Amniotic epithelial cell (primary cell): ENCODE data around the gene ASAP2.
A peak's percentile ranks its signal among the peaks of the same experiment; 100 is the strongest.

Source experiments
- DNase-seq: peaks from one replicate; pipeline ENCODE4 v3.0.0-alpha.2; 2010; ENCODE audit warnings: low read depth

ASAP2 gene

DNA sequence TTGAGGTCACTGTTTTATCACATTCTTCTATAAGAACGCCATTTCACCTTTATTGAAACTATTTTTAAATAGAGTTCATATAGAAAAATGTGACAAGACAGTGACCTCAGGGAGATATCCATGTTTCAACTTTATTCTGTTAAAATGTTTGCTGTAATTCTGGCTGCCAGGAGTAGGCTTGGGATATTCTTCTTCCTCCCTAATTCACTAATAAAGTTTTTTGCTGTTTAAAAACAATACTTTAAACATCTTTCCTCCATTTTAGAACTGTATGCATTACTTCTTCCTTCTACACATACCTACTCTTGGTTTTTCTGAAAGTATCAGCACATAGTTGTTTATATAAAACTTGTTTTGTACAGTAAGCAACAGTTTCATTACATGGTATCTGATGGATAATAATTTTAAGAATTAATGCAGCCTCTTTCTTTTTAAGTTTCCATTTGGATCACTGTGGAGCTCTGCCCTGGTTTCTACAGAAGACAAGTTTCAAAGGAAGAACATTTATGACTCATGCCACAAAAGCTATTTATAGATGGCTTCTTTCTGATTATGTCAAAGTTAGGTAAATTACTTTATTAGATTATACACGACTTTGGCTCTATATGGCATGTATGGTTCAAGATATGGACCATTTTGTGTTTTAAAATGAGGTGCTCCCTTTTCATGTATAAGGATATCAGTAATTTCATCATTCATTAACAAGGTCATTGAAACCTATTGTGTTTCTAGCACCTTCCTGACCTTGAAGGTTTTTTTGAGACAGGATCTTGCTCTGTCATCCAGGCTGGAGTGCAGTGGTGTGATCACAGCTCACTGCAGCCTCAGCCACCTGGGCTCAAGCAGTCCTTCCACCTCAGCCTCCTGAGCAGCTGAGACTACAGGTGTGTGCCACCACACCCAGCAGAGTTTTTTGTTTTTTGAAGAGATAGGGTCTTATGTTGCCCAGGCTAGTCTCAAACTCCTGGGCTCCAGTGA lies 224.0 kb downstream of the ASAP2 start:
- DNase-seq: no peak

DNA sequence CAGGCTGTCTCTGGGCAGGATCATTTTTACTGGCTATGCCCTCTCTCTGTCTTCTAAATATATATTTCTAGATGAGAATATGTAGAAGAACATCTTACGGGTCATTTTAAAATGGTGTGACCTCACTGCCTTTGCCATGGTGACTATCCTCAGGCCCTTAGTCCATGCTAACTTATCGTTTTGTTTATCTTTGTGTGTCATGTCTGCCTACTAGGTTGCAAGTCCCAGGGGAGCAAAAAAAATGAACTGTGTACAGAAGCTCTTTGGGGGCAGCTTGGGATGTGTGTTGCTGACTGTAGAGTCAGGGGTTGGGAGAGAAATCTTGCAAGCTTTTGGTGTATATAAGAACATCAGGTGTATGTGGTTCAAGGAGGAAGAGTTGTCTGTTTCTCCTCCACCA lies 227.9 kb downstream of the ASAP2 start:
- DNase-seq: no peak

DNA sequence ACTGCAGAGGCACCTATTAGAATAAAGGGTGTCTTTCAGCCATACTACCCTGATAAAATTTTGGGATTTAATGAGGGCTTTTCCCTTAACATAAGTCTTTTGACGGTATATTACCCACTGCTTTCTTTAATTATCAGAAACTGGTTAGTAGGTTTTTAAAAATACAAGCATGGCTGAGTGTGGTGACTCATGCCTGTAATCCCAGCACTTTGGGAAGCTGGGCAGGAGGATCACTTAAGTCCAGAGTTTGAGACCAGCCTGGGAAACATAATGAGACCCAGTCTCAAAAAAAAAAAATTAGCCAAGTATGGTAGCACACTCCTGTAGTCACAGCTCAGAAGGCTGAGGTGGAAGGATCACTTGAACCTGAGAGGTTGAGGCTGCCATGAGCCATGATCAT lies 232.9 kb downstream of the ASAP2 start:
- peak; percentile 16 for DNase-seq

DNA sequence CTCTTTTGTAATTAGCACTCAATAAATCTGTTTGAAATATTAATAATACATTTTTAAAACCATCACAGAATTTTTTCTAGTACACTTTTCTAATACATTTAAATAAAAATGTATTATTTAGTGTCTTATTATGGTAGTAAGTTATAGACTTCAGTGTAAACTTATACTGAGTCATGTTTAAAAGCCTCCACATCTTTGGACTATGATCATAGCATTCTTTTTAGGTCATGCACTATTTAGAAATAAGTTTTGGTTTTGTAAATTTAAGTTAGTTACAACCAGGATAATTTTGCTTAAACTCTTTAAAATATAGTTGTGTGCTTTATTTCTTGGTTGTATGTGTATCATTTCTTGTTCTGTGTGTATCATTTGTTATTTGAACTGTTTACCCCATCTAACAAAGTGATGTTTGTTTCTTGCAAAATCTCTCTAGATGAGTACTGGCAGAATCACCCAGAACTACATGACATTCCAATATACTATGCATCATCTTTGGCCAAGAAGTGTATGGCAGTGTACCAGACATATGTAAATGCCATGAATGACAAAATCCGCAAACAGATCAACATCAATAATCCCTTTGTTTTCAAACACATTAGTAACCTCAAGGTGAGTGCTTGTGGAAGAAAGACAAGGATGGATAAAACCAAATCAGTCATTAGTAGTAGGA lies 233.6 kb downstream of the ASAP2 start:
- DNase-seq: peak; percentile 72

DNA sequence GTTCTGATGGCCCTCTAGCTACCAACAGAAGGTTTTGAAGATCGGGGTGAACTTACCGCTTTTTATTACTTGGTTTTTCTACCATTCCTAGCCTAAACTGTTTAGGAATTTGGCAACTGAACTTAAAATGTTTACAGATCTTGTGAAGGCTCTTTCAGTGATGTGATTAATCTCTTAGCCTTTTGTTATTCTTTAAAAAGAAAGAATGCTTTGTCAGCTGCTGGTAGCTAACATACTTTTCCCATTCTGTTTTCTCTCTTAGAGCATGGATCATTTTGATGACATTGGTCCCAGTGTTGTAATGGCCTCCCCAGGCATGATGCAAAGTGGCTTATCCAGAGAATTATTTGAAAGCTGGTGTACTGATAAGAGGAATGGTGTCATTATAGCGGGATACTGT lies 234.9 kb downstream of the ASAP2 start:
- DNase-seq: no peak

DNA sequence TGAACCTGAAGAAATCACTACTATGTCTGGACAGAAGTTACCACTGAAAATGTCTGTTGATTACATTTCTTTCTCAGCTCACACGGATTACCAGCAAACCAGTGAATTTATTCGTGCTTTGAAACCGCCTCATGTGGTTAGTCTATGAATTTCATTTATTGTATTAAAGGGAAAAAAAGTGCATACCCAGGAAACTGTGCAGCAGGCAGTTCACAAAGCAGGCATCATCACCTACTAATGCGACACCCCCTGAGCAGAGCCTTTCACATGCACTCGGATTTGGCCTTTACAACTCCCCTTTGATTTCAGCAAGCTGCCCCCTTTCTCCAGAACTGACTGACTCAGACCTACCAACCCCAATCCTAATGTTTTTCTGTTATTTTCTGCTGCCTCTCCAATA lies 236.9 kb downstream of the ASAP2 start:
- no peak for DNase-seq

DNA sequence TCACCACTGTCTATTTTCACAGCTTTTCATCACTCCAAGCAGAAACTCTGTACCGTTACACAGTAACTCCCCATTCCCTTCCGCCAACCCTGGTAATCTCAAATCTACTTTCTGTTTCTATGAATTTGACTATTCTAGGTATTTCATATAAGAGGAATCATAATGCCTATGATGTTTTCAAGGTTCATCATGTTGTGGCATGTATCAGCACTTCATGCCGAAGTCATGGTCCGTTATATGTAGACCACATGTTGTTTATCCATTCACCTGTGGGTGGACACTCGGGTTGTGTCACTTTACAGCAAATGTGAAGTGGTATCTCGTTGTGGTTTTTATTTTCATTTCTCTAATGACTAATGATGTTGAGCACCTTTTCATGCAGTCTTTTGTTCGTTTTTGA lies 238.5 kb downstream of the ASAP2 start:
- no peak for DNase-seq

DNA sequence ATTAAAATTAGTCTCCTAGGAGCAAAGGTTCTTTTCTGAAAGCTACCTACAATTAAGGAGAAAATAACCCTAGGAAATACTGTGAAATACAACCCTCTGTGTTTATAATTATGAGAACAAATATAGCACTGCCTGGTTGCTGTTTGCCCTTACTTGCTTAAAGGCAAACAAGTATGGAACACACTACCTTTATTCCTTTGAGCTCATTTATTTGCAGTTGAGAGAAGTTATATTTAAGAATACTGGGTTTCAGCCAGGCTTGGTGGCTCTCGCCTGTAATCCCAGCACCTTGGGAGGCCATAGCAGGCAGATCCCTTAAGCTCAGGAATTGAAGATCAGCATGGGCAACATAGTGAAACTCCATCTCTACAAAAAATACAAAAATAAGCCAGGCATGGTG lies 244.6 kb downstream of the ASAP2 start:
- DNase-seq: no peak
